SK-N-SH treated with all-trans-retinoic acid at 6 μM for 48 hours (cell line): ENCODE data around the gene CLIC5.

ENCODE experiments used
- CREB5 ChIP-seq: fragments of 250-450 bp; sonication (Bioruptor Pico); IDR thresholded peaks from 2 replicates; pipeline ENCODE4 v1.5.1; 2020; ENCODE audit warnings: low read depth, mild to moderate bottlenecking, moderate library complexity
- CSDC2 ChIP-seq: fragments of 250-450 bp; sonication (Bioruptor Pico); IDR thresholded peaks from 2 replicates; pipeline ENCODE4 v1.5.0; 2020; ENCODE audit warnings: mild to moderate bottlenecking, moderate library complexity
- CSRNP3 ChIP-seq: fragments of 250-450 bp; sonication (Bioruptor Pico); IDR thresholded peaks from 2 replicates; pipeline ENCODE4 v1.5.1; 2021; ENCODE audit warnings: mild to moderate bottlenecking, moderate library complexity
- ESRRG ChIP-seq: fragments of 250-450 bp; sonication (Bioruptor Pico); IDR thresholded peaks from 2 replicates; pipeline ENCODE4 v1.6.1; 2021; ENCODE audit warnings: mild to moderate bottlenecking
- GLIS3 ChIP-seq: fragments of 250-450 bp; sonication (Bioruptor Pico); IDR thresholded peaks from 2 replicates; pipeline ENCODE4 v1.5.0; 2020; ENCODE audit warnings: mild to moderate bottlenecking, moderate library complexity
- PPARA ChIP-seq: fragments of 250-450 bp; sonication (Bioruptor Pico); IDR thresholded peaks from 2 replicates; pipeline ENCODE4 v1.5.0; 2020; ENCODE audit warnings: mild to moderate bottlenecking, borderline replicate concordance
- TSHZ2 ChIP-seq: fragments of 250-450 bp; sonication (Bioruptor Pico); IDR thresholded peaks from 2 replicates; pipeline ENCODE4 v1.5.0; 2020; ENCODE audit warnings: mild to moderate bottlenecking, moderate library complexity
- ZNF70 ChIP-seq: fragments of 450-650 bp; formaldehyde crosslinking; IDR thresholded peaks from 2 replicates; pipeline ENCODE4 v1.5.0; 2020; ENCODE audit warnings: mild to moderate bottlenecking, moderate library complexity
- ZNF8 ChIP-seq: fragments of 450-650 bp; formaldehyde crosslinking; IDR thresholded peaks from 2 replicates; pipeline ENCODE4 v1.5.0; 2020; ENCODE audit warnings: mild to moderate bottlenecking, moderate library complexity

GRCh38 chr6:45924763-45925342 is 90.8 kb downstream of the CLIC5 start:
- TF ChIP-seq ZNF8 (CRISPR knock-in tag) (no peak), CSDC2 (CRISPR knock-in tag) (no peak), PPARA (no peak), CSRNP3 (CRISPR knock-in tag) (no peak), TSHZ2 (CRISPR knock-in tag) (no peak), ESRRG (CRISPR knock-in tag) (no peak), GLIS3 (CRISPR knock-in tag) (no peak), ZNF70 (CRISPR knock-in tag) (no peak), CREB5 (CRISPR knock-in tag) (no peak)
